GM23338 (cell line): ENCODE data around the gene NDUFA3. TPM values are rescaled to one million over a fixed set of nuclear protein-coding genes. Genes with fewer than 3 reads are reported as not detected.

Source experiments
- ATAC-seq: fragments of 200-7000 bp; cut with Tn5 transposase; 3 replicates; pipeline ENCODE4 v1.9.1; 2020
- DNase-seq: peaks from one replicate; pipeline ENCODE4 v3.0.0-alpha.2; 2015; ENCODE audit warnings: low spot score
- H2AFZ ChIP-seq: fragments of 200-600 bp; sonication (generic); 2 replicates; pipeline ENCODE4 v1.8.0; 2016; ENCODE audit warnings: antibody characterized with exemption, mild to moderate bottlenecking, moderate library complexity
- H3F3A ChIP-seq: fragments of 200-600 bp; sonication (generic); replicated peaks from 2 replicates; pipeline ENCODE4 v1.8.0; 2017; ENCODE audit warnings: antibody characterized with exemption, mixed run types, low read depth
- H3K27ac ChIP-seq: fragments of 200-600 bp; sonication (generic); 2 replicates; pipeline ENCODE4 v1.6.1; 2016; ENCODE audit warnings: low read depth
- H3K27me3 ChIP-seq: fragments of 200-600 bp; sonication (generic); 2 replicates; pipeline ENCODE4 v1.8.0; 2016; ENCODE audit warnings: mild to moderate bottlenecking, mixed run types, moderate library complexity; ENCODE audit not compliant: insufficient read depth
- H3K36me3 ChIP-seq: fragments of 200-600 bp; sonication (generic); 2 replicates; pipeline ENCODE4 v1.8.0; 2016; ENCODE audit warnings: mild to moderate bottlenecking; ENCODE audit not compliant: insufficient read depth
- H3K4me1 ChIP-seq: fragments of 200-600 bp; sonication (generic); 2 replicates; pipeline ENCODE4 v1.8.0; 2016; ENCODE audit warnings: mild to moderate bottlenecking, moderate library complexity; ENCODE audit not compliant: insufficient read depth
- H3K4me2 ChIP-seq: fragments of 200-600 bp; sonication (generic); 2 replicates; pipeline ENCODE4 v1.7.1; 2017; ENCODE audit warnings: mixed run types
- H3K4me3 ChIP-seq: fragments of 200-600 bp; sonication (generic); 2 replicates; pipeline ENCODE4 v1.6.1; 2016; ENCODE audit warnings: mixed run types
- H3K79me2 ChIP-seq: fragments of 200-600 bp; sonication (generic); replicated peaks from 2 replicates; pipeline ENCODE4 v1.8.0; 2017; ENCODE audit warnings: mild to moderate bottlenecking; ENCODE audit not compliant: insufficient read depth
- H3K9me2 ChIP-seq: fragments of 200-600 bp; sonication (generic); 2 replicates; pipeline ENCODE4 v1.8.0; 2017; ENCODE audit not compliant: insufficient read depth
- H4K20me1 ChIP-seq: fragments of 200-600 bp; sonication (generic); replicated peaks from 2 replicates; pipeline ENCODE4 v1.8.0; 2017; ENCODE audit warnings: mild to moderate bottlenecking; ENCODE audit not compliant: insufficient read depth
- H3K27ac Mint-ChIP-seq: 2 replicates; pipeline ENCODE4 v1.8.0; 2020; ENCODE audit warnings: inconsistent platforms, mild to moderate bottlenecking, moderate library complexity, mixed read lengths
- H3K27me3 Mint-ChIP-seq: 3 replicates; pipeline ENCODE4 v1.8.0; 2022; ENCODE audit warnings: low read depth, mild to moderate bottlenecking, moderate library complexity, mixed read lengths, inconsistent platforms; ENCODE audit not compliant: insufficient read depth, poor library complexity
- H3K36me3 Mint-ChIP-seq: 3 replicates; pipeline ENCODE4 v1.8.0; 2021; ENCODE audit warnings: low read depth, mild to moderate bottlenecking, inconsistent platforms, moderate library complexity, mixed read lengths
- H3K4me1 Mint-ChIP-seq: 3 replicates; pipeline ENCODE4 v1.8.0; 2020; ENCODE audit warnings: mild to moderate bottlenecking, inconsistent platforms, mixed read lengths
- H3K4me3 Mint-ChIP-seq: 3 replicates; pipeline ENCODE4 v1.8.0; 2021; ENCODE audit warnings: moderate library complexity, mild to moderate bottlenecking, inconsistent platforms, mixed read lengths
- H3K9me3 Mint-ChIP-seq: 3 replicates; pipeline ENCODE4 v1.8.0; 2020; ENCODE audit warnings: moderate library complexity, mild to moderate bottlenecking, inconsistent platforms, mixed read lengths
- CREB1 ChIP-seq: fragments of 250-450 bp; sonication (Bioruptor Pico); IDR thresholded peaks from 2 replicates; pipeline ENCODE4 v1.5.0; 2020; ENCODE audit warnings: low read depth, mild to moderate bottlenecking, moderate library complexity
- CTCF ChIP-seq, 2 experiments: fragments of 200-600 bp in 1 of 2; sonication (generic) in 1 of 2; conservative IDR thresholded peaks; 2 replicates each; pipeline versions ENCODE4 v1.5.1 to v1.6.1; 2016 to 2017; ENCODE audit warnings: antibody characterized with exemption in 2 of 2, low read depth in 2 of 2, mild to moderate bottlenecking in 2 of 2, moderate library complexity in 1 of 2
- ETS1 ChIP-seq: IDR thresholded peaks from 2 replicates; pipeline ENCODE4 v1.6.1; 2016; ENCODE audit warnings: antibody characterized with exemption
- EZH2phosphoT487 ChIP-seq: fragments of 200-600 bp; sonication (generic); IDR thresholded peaks from one replicate; pipeline ENCODE4 v1.8.1; 2018; ENCODE audit warnings: antibody characterized with exemption; ENCODE audit not compliant: unreplicated experiment
- JUNB ChIP-seq: IDR thresholded peaks from one replicate; pipeline ENCODE4 v1.6.1; 2016; ENCODE audit warnings: antibody characterized with exemption; ENCODE audit not compliant: unreplicated experiment
- NANOG ChIP-seq: IDR thresholded peaks from 2 replicates; pipeline ENCODE4 v1.6.1; 2016; ENCODE audit warnings: antibody characterized with exemption, borderline replicate concordance
- POLR2AphosphoS5 ChIP-seq: IDR thresholded peaks from 2 replicates; pipeline ENCODE4 v1.6.1; 2016; ENCODE audit warnings: antibody characterized with exemption, low read depth
- REST ChIP-seq: IDR thresholded peaks from one replicate; pipeline ENCODE4 v1.6.1; 2018; ENCODE audit warnings: antibody characterized with exemption; ENCODE audit not compliant: unreplicated experiment
- STAT1 ChIP-seq: IDR thresholded peaks from one replicate; pipeline ENCODE4 v1.6.1; 2016; ENCODE audit warnings: antibody characterized with exemption; ENCODE audit not compliant: unreplicated experiment
- ZNF114 ChIP-seq: fragments of 250-450 bp; sonication (Bioruptor Pico); IDR thresholded peaks from 2 replicates; pipeline ENCODE4 v1.5.0; 2020; ENCODE audit warnings: mild to moderate bottlenecking, moderate library complexity
- ZNF331 ChIP-seq: fragments of 250-450 bp; sonication (Bioruptor Pico); IDR thresholded peaks from 2 replicates; pipeline ENCODE4 v1.5.0; 2020; ENCODE audit warnings: low read depth, mild to moderate bottlenecking, moderate library complexity
- polyA plus RNA-seq: library from polyadenylated mRNA; unstranded; fragments of >200 nt; fragmentation: Nextera tagmentation; extraction: Ambion mirVana; gene quantifications from 2 replicates; pipeline ENCODE4 v1.2.1, GENCODE V29; 2016
- total RNA-seq: library from RNA; depleted of rRNA; stranded (reverse); fragments of >200 nt; shearing (Covaris generic); gene quantifications from 2 replicates; pipeline ENCODE4 v1.2.3, GENCODE V29; 2014

NDUFA3 gene
- total and polyA plus RNA-seq, 2 experiments from 2014 or later: 28.4 to 691 TPM

- no peak for TF ChIP-seq REST
- TF ChIP-seq ZNF114 (CRISPR knock-in tag): no peak
- no peak for TF ChIP-seq POLR2AphosphoS5
- no peak for TF ChIP-seq EZH2phosphoT487
Observed at GRCh38 chr19:54124393-54124792, 21.7 kb downstream of the NDUFA3 start (continued).

- Mint-ChIP-seq H3K27me3 (peaks cover 15% of the 10 kb centered on the region), H3K9me3 (no peaks in the 10 kb centered on the region), H3K27ac (no peak overlapping the region), H3K36me3 (peaks cover 62% of the 10 kb centered on the region), H3K4me1 (no peaks in the 10 kb centered on the region), H3K4me3 (no peak overlapping the region)
- Histone ChIP-seq H3K79me2 (no peaks in the 10 kb centered on the region), H3K4me3 (no peak overlapping the region), H3K27ac (no peak overlapping the region), H3K9me2 (no peaks in the 10 kb centered on the region), H3K27me3 (no peaks in the 10 kb centered on the region), H3F3A (0 out of 2 replicates have a peak, but pooled peaks cover 2% of the 10 kb centered on the region), H3K4me1 (no peaks in the 10 kb centered on the region), H2AFZ (no peak overlapping the region), H4K20me1 (no peaks in the 10 kb centered on the region; the same call in 1 of the 2 replicates), H3K4me2 (no peak overlapping the region), H3K36me3 (peaks cover 7% of the 10 kb centered on the region; the same call in 1 of the 2 replicates)
- DNase-seq (no peak), ATAC-seq (no peak)
- TF ChIP-seq REST: no peak
Observed at GRCh38 chr19:54125713-54126112, 23.1 kb downstream of the NDUFA3 start.

- Histone ChIP-seq H4K20me1 (no peaks in the 10 kb centered on the region; the same call in 1 of the 2 replicates), H3K4me3 (no peak overlapping the region), H2AFZ (no peak overlapping the region), H3K79me2 (no peaks in the 10 kb centered on the region), H3K27ac (no peak overlapping the region), H3K9me2 (no peaks in the 10 kb centered on the region), H3K4me2 (no peak overlapping the region), H3K4me1 (no peaks in the 10 kb centered on the region), H3K36me3 (peaks cover 7% of the 10 kb centered on the region; the same call in 1 of the 2 replicates), H3K27me3 (no peaks in the 10 kb centered on the region), H3F3A (0 out of 2 replicates have a peak, but pooled peaks cover 2% of the 10 kb centered on the region)
- no peak for ATAC-seq
- H3K27me3 Mint-ChIP-seq: peaks cover 12% of the 10 kb centered on the region
- H3K36me3 Mint-ChIP-seq: peaks cover 57% of the 10 kb centered on the region
- DNase-seq: no peak
- no peak overlapping the region for H3K4me3 Mint-ChIP-seq
- no peaks in the 10 kb centered on the region for H3K9me3 Mint-ChIP-seq
- H3K4me1 Mint-ChIP-seq: no peaks in the 10 kb centered on the region
- H3K27ac Mint-ChIP-seq: no peak overlapping the region
- no peak for TF ChIP-seq STAT1
- no peak for TF ChIP-seq ETS1
- TF ChIP-seq ZNF114 (CRISPR knock-in tag): no peak
- TF ChIP-seq CREB1 (CRISPR knock-in tag): no peak
- no peak for TF ChIP-seq ZNF331 (CRISPR knock-in tag)
- TF ChIP-seq JUNB: no peak
- TF ChIP-seq CTCF (conservative IDR thresholded peaks at IDR 0.05; ENCODE audit: low read depth in 2 of 2): no peak
- TF ChIP-seq NANOG: no peak
Observed at GRCh38 chr19:54127688-54128440, 25.2 kb downstream of the NDUFA3 start.
